ES-I3 (cell line): ENCODE data around the gene MRPL28.
"Not testable (repeated sequence)": the region's sequence is repeated elsewhere in the genome, so short reads cannot be mapped to it uniquely, and the experiment has no call there.

ENCODE experiments used
- H3K36me3 ChIP-seq: 2 replicates; pipeline ENCODE4 v1.6.1; 2013; ENCODE audit warnings: mild to moderate bottlenecking, low read length, control low read depth, moderate library complexity; ENCODE audit not compliant: insufficient read depth
- H3K4me1 ChIP-seq: 2 replicates; pipeline ENCODE4 v1.6.1; 2013; ENCODE audit warnings: mild to moderate bottlenecking, control low read depth, low read length; ENCODE audit not compliant: insufficient read depth
- H3K9ac ChIP-seq: 2 replicates; pipeline ENCODE4 v1.6.1; 2013; ENCODE audit warnings: low read depth, mild to moderate bottlenecking, low read length, moderate library complexity
- H3K9me3 ChIP-seq: 2 replicates; pipeline ENCODE4 v1.6.1; 2013; ENCODE audit warnings: mild to moderate bottlenecking, low read length, moderate library complexity; ENCODE audit not compliant: control insufficient read depth, insufficient read depth

MRPL28 gene

GRCh38 chr16:381012-381788, 10.9 kb upstream of the MRPL28 start:
- no peaks in the 10 kb centered on the region for H3K9me3 ChIP-seq
- H3K9ac ChIP-seq = peak overlapping the region; percentile 94
- peaks cover 21% of the 10 kb centered on the region for H3K4me1 ChIP-seq
- no peaks in the 10 kb centered on the region for H3K36me3 ChIP-seq

GRCh38 chr16:380762-381011, 10.3 kb upstream of the MRPL28 start:
- peaks cover 21% of the 10 kb centered on the region for H3K4me1 ChIP-seq
- H3K9ac ChIP-seq = peak overlapping the region; percentile 94

GRCh38 chr16:379961-380761, 9.8 kb upstream of the MRPL28 start:
- H3K9ac ChIP-seq = no peak overlapping the region; the same call in 1 of the 2 replicates
- H3K4me1 ChIP-seq = peaks cover 21% of the 10 kb centered on the region
- no peaks in the 10 kb centered on the region for H3K9me3 ChIP-seq
- H3K36me3 ChIP-seq = no peaks in the 10 kb centered on the region

More at GRCh38 chr16:380762-381011, 10.3 kb upstream of the MRPL28 start:
- H3K36me3 ChIP-seq = no peaks in the 10 kb centered on the region
- no peaks in the 10 kb centered on the region for H3K9me3 ChIP-seq

GRCh38 chr16:379183-379960, 9.0 kb upstream of the MRPL28 start:
- no peaks in the 10 kb centered on the region for H3K9me3 ChIP-seq

GRCh38 chr16:378821-379182, 8.5 kb upstream of the MRPL28 start:
- Histone ChIP-seq H3K9ac (no peak overlapping the region), H3K4me1 (peaks cover 14% of the 10 kb centered on the region), H3K36me3 (peaks cover 6% of the 10 kb centered on the region)

More at GRCh38 chr16:379183-379960, 9.0 kb upstream of the MRPL28 start:
- Histone ChIP-seq H3K9ac (no peak overlapping the region), H3K4me1 (peaks cover 17% of the 10 kb centered on the region), H3K36me3 (peaks cover 6% of the 10 kb centered on the region)

GRCh38 chr16:378113-378820, 7.9 kb upstream of the MRPL28 start:
- not testable (repeated sequence) for H3K36me3 ChIP-seq, H3K9ac ChIP-seq
- H3K4me1 ChIP-seq = peaks cover 10% of the 10 kb centered on the region

More at GRCh38 chr16:378821-379182, 8.5 kb upstream of the MRPL28 start:
- no peaks in the 10 kb centered on the region for H3K9me3 ChIP-seq

GRCh38 chr16:377419-377951, 7.1 kb upstream of the MRPL28 start:
- H3K9ac ChIP-seq = no peak overlapping the region
- peaks cover 8% of the 10 kb centered on the region for H3K4me1 ChIP-seq
- peaks cover 6% of the 10 kb centered on the region for H3K36me3 ChIP-seq
- no peaks in the 10 kb centered on the region for H3K9me3 ChIP-seq

More at GRCh38 chr16:378113-378820, 7.9 kb upstream of the MRPL28 start:
- not testable (repeated sequence) for H3K9me3 ChIP-seq

- Histone ChIP-seq H3K9ac (no peak overlapping the region), H3K36me3 (peaks cover 6% of the 10 kb centered on the region), H3K4me1 (peaks cover 8% of the 10 kb centered on the region), H3K9me3 (no peaks in the 10 kb centered on the region)
Observed at GRCh38 chr16:376817-377418, 6.6 kb upstream of the MRPL28 start.

- Histone ChIP-seq H3K9me3 (no peaks in the 10 kb centered on the region), H3K4me1 (peaks cover 8% of the 10 kb centered on the region), H3K36me3 (peaks cover 6% of the 10 kb centered on the region)
Observed at GRCh38 chr16:375927-376816, 5.8 kb upstream of the MRPL28 start.

GRCh38 chr16:375212-375611, 4.9 kb upstream of the MRPL28 start:
- Histone ChIP-seq H3K9me3 (no peaks in the 10 kb centered on the region), H3K4me1 (peaks cover 8% of the 10 kb centered on the region), H3K9ac (no peak overlapping the region), H3K36me3 (peaks cover 6% of the 10 kb centered on the region)

More at GRCh38 chr16:375927-376816, 5.8 kb upstream of the MRPL28 start:
- H3K9ac ChIP-seq = no peak overlapping the region

- Histone ChIP-seq H3K4me1 (peaks cover 3% of the 10 kb centered on the region; the same call in 1 of the 2 replicates), H3K9ac (no peak overlapping the region), H3K36me3 (peaks cover 6% of the 10 kb centered on the region), H3K9me3 (no peaks in the 10 kb centered on the region)
Observed at GRCh38 chr16:374616-374926, 4.2 kb upstream of the MRPL28 start.

- Histone ChIP-seq H3K4me1 (no peaks in the 10 kb centered on the region), H3K9ac (no peak overlapping the region), H3K36me3 (peaks cover 6% of the 10 kb centered on the region), H3K9me3 (no peaks in the 10 kb centered on the region)
Observed at GRCh38 chr16:373848-374615, 3.7 kb upstream of the MRPL28 start.
